ENCODE data around the gene MEGF9.

The MEGF9 gene

DNA sequence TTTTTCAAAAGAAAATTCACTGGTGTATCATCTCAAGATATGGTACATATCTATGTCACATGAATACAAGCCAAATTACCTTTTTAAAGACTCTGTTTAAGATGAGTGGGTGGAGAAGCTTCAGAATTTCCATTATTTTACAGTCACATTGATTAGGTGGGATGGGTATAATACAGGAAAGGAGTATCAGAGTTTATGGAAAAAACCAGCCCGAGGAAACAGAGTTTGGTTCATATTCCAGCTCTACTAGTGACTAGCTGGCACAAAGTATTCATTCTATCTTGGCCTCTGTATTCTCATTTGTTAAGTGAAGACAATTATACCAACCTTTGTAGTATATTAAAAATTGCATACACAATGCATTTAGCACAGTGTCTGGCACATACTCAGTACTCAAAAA lies 87.8 kb downstream of the MEGF9 start:
- DNase-seq (ENCODE audit: low spot score) = no peak
- no peak for FAIRE-seq

DNA sequence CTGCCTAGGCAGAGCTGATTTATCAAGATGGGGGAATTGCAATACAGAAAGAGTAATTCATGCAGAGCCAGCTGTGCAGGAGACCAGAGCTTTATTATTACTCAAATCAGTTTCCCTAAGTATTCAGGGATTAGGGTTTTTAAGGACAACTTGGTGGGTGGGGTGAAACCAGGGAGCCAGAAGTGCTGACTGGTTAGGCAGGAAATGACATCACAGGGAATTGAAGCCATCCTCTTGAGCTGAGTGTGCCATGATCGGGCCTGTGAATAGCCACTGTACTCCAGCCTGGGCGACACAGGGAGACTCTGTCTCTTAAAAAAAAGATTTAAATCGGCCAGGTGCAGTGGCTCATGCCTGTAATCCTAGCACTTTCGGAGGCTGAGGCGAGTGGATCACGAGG lies 89.0 kb downstream of the MEGF9 start:
- no peak for DNase-seq (ENCODE audit: low spot score)
- no peak for FAIRE-seq

DNA sequence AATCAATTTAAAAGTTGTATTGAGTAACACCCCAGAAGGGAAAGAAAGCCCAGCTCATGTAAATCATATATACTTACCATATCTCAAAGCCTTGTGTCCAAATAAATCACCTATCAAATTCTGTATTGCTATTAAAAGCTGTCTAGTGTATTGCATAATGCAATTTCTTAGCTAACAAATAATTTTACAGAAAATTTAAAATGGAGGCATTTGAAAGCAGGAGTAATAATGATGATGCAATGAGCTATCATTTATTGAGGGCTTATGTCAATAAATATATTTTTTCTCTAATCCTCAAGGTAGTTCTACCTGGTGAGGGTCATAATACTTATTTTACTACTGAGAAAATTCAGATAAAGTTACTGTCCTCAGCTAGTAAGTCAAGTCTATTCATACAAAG lies 91.5 kb downstream of the MEGF9 start:
- DNase-seq (ENCODE audit: low spot score) (no peak), FAIRE-seq (no peak)

DNA sequence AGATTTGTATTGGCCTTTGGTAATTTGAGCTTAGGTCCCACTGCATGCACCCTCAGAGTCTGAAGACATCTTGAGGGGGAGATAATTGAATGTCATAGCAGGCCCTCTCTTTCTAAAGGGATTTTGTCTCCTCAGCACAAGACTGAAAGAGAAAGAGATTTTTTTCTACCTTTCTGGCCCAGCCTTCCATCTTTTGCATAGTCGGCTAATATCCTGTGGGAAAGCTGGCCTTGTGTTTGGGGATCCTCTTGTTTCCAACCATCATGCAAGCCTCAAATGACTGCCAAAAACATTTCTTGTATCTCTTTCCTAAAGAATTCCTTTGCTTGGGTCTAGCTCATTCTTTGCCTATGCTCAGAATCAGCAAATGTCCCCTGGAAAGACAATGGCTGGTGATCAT lies 92.3 kb downstream of the MEGF9 start:
- FAIRE-seq (no peak), DNase-seq (ENCODE audit: low spot score) (no peak)

DNA sequence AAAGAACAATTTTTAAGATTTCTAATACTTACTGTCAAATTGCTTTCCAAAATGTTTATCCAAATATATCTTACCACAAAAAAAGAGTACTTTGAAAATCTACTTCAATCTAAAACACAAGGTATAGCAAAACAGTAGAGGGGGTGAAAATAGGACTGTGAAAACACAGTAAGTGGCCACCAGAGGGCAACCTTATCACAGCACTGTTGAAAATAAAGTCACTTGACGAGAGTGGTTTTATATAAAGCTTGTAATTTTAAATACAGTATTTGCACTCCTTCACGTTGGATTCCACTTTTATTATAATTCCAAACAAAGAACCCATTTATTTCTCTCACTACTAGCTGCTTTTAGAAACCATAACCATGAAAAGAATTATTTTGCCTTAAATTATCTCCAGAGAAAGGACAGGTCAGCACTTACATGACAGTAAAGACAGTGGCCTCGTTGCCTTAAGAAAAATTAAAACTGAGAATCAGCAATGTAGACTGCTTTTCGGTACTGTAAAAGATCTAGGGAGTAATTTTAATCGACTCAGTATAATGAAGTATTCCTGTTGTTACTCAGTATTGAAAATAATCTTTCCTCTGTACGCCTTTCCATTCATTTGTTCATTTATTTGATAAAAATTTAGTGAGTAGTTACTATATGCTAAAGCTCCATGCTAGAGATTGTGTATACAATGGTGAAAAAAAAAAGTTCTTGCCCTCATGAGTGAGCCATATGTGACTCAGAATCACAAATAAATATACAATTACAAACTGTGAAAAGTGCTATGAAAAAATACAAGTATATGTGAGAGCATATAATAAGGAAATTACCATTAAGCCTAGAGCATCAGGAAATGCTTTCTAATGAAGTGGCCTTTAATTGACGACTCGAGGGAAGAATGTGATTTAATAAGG lies 94.3 kb downstream of the MEGF9 start:
- peak; percentile 54 for DNase-seq (ENCODE audit: low spot score)
- FAIRE-seq = peak; percentile 89

DNA sequence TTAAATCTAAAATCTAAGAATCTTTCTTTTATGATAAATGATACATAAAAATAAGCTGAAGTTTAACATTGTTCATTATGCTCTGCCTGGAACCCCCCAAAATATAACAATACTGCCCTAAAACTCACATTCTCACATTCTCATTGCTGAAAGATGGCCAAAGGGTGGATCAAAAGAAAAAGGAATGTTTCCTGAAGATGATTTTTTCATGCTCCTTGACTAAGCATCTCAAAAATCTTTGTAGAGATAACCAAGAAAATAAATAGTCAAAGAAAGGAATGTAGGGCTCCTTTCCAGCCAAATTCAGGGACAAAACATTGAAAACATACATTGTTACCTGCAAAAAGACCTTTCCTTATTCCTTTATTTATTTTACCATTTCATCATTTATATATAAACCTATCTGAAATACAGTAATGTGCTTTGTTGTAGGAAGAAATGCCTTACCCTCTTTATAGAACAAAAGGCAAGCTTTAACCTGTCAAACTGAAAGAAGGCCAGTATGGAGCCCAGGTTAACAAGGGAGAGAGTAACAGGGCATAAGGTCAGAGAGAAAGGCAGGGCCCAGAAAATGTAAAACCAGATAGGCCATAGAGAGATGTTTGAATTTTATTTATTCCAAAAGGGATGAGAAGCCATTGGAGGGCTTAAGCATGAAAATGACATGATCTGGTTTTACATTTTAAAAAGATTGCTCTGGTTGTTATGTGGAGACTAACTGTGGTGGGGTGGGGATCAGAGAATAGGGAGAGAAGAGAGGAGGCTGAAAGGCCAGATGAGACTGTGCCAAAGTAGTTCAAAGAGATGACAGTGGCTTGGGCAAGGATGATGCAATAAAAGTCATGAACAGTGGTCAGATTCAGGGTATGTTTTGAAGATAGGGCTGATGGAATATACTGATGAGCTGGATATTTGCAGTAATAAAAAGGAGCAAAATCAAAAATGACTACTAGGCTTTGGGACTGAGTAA lies 97.0 kb downstream of the MEGF9 start:
- no peak for DNase-seq (ENCODE audit: low spot score)
- no peak for FAIRE-seq

DNA sequence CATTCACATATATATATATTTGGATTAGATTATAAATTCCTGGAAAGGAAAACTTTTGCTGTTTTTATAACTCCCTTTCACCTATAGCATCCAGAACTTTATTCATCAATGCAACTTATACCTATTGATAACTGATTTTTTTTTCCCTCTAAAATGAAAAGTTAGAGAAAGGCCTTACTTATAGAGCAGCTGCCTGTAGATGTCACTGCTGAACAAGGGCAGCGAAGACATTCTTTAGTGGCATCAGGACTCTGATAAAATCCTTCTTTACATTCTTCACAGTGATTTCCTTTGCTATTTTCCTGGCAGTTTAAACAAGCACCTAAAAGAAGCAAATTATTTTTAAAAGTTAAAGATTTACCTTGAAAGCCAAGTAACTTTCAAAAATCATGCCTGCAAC lies 102.1 kb downstream of the MEGF9 start:
- no peak for FAIRE-seq

DNA sequence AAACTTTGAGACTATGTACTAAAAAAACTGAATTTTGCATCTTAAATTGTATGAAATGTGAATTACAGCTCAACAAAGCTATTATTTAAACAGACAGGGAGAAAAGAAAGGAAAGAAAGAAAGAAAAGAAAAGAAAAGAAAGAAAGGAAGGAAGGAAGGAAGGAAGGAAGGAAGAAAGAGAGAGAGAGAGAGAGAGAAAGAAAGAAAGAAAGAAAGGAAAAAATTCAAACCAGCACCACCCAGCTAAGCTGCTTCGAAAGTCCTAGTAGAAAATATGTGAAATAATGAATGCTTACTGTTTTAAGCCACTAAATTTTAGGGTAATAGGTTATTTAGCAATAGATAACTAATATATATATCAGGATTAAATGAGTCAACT lies 102.6 kb downstream of the MEGF9 start:
- no peak for FAIRE-seq
- DNase-seq (ENCODE audit: low spot score) = no peak

More for the DNA sequence above, 102.1 kb downstream of the MEGF9 start:
- no peak for DNase-seq (ENCODE audit: low spot score)

DNA sequence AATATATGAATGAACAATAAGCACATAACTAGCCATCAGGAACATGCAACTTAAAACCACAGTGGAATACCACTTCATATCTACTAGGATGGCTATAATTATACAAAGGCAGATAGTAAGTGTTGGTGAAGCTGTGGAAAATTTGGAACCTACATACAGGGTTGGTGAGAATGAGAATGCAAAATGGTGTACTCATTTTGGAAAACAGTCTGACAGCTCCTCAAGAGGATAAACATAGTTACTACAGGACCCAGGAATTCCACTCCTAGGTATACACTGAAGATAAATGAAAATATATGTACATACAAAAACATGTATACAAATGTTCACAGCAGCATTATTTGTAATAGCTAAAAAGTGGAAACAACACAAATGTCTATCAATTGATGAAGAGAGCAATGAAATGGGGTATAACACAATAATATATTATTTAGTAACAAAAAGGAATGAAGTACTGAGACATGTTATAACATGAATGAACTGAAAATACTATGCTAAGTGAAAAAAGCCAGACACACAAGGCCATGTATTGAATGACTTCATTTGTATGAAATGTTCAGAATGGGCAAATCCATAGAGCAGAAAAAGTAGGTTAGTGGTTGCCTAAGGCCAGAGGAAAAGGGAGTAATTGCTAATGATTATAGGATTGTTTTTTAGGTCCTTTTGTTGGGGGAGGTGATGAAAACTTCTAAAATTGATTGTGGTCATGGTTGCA lies 103.1 kb downstream of the MEGF9 start:
- DNase-seq (ENCODE audit: low spot score) = no peak
- no peak for FAIRE-seq

DNA sequence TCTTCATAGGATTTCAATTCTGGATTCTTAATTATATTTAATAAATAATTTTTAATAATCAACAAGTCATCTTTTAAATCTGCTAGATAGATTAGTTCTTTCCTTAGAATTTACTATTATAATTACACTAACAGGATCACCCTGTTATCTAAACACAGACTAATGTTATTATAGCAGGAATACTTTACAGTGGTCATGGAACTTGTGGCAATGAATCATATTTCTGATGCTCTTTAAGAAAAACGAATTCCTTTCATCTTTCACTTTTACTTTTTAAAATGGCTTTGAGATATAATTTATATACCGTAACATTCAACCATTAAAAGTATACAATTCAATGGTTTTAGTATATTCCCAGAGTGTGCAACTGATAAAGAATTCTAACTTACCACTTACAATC lies 104.6 kb downstream of the MEGF9 start:
- DNase-seq (ENCODE audit: low spot score) (no peak), FAIRE-seq (no peak)

DNA sequence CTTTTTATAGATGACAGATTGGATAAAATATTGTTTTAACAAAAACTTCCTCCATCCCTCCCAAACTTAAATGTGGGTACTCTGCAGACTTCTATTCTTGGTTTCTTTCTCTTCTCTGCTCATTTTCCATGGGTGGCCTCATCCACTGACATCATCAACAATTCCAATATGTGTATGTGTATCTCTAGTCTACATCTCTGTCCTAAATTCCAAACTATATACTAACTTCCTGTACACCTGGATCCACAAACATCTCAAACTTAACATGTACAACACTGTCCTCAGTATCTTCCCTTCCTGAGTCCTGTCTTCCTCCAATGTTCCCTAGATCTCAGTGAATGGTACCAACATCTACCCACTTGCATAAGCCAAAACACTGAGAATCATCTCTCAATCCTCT lies 105.8 kb downstream of the MEGF9 start:
- DNase-seq (ENCODE audit: low spot score) (no peak), FAIRE-seq (no peak)

DNA sequence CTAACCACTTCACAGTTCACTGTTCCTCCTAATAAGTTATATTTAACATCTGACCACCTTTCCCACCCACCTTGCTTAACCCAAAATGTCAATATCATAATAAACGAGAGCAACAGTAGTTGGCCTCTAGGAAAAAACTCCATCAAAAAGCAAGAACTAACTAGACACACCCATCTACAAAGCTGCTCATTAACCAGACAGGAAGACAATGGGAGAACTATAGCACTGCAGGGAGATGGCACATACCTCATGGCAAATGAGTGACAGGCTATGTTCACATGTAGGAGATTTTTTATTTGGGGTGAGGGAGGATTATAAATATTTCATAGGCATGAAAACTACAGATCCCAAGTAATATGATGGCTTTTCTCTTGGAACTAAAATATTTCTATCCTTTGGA lies 110.7 kb downstream of the MEGF9 start:
- DNase-seq (ENCODE audit: low spot score) = no peak
- FAIRE-seq = no peak

DNA sequence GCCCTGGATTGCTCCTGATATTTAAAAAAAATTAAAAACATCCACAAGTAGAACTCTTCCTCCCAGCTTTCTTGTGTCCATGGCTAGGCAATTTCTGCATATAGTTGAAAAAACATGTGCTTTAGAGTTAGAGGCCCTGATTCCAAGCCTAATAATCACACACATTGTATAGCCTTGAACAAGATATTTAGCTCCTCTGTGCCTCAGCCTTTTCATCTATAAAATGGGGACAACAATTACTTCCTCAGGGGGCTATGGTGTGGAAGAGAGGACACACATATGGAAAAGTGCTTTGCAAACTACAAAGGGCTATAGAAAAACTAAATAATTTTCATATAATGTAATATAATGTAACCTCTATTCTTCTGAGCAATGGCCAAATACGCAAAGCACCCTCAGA lies 111.3 kb downstream of the MEGF9 start:
- DNase-seq (ENCODE audit: low spot score) = no peak
- no peak for FAIRE-seq

DNA sequence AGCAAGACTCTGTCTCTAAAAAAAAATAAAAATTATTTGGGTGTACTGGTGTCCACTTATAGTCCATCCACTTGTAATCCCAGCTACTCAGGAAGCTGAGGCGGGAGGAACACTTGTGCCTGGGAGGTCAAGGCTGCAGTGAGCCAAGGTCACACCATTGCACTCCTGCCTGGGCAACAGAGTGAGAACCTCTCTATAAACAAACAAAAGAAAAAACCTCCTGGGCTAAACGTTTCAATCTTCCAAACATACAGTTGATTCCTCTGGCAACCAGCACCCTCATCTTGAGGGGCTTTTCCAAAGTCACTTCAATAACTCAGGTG lies 120.4 kb downstream of the MEGF9 start:
- FAIRE-seq = no peak
- no peak for DNase-seq (ENCODE audit: low spot score)

DNA sequence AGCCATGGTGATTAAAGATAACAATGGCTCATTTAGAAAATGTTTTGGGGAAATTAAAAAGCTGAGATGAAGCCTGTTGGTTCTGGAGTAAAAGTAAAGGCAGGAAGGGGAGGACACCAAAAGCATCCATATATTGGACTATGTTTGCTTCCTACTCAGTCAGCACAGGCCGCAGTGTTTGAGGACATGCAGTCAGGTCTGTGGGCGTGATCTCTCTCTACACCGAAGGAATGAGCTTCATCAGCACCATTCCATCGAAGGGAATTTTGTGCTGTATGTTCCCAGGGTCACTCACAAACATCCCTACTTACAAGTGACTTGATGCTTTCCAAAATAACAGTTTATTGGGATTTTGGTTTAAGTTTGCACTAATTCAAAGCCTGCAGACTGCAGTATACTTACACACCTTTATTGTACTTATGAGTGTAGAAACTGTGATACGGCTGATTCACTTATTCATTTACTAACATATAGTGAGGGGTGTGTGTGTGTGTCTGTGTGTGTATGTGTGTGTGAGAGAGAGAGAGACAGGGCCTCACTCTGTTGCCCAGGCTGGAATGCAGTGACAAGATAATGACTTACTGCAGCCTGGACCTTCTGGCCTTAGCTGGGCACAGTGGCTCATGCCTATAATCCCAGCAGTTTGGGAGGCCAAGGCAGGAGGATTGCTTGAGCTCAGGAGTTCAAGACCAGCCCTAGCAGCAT lies 120.9 kb downstream of the MEGF9 start:
- DNase-seq (ENCODE audit: low spot score) (no peak), FAIRE-seq (no peak)

DNA sequence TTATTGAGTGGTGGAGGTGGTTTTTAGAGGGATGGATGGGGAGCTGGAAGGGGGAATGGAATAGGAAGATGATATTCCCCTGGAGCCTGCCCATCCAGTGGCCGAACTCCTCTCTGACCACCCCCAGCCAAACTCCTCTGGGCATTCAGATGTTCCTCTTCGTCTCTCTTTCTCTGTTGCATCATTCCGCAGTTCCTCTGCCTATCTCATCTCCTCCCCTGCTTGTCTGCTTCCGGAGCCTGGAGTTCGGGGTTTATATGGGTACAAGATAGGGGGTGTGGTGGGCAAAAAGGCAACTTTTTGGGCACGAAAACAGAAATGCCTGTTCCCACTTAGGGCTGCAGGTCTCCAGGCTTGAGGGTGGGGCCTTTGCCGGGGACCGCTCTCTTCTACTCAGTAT lies 122.1 kb downstream of the MEGF9 start:
- DNase-seq (ENCODE audit: low spot score) (no peak), FAIRE-seq (no peak)

DNA sequence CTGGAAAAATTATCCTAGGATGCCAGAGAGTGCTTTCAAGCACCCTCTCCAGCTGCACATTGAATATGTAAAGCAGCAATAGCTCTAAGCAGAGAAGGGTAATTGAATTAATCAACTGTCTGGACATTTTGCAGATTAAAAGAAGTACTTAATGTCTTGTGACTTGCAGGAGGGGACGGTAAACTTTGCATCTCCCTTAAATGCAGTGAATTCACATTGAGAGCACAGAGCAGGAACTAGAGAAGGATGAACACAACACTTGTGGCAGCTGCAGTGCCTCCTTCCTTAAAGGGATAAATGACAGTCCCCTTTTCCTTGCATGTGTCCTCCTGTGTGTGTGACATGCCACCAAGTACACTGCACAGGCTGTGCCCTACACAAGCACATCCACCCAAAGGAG lies 126.9 kb downstream of the MEGF9 start:
- no peak for DNase-seq (ENCODE audit: low spot score)
- FAIRE-seq = no peak

DNA sequence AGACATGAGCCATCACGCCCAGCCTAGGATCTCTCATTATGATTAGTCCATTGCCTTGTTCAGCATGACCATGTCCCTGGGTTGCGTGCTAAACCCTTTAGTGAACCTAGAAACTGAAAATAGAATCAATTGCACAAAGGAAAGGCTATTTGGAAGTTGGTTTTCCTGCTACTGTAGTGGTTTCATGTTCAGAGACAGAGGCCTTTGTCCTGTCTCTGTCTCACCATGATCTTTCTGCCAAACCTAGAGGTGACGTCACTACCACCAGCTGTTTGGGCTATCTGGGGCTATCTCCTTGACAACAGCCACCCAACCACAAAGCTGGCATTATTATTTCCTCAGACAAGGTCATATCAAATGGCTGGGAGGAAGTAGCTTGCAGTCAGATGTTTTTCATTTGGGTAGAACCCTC lies 130.3 kb downstream of the MEGF9 start:
- FAIRE-seq = peak; percentile 32
- DNase-seq (ENCODE audit: low spot score) = peak; percentile 87

DNA sequence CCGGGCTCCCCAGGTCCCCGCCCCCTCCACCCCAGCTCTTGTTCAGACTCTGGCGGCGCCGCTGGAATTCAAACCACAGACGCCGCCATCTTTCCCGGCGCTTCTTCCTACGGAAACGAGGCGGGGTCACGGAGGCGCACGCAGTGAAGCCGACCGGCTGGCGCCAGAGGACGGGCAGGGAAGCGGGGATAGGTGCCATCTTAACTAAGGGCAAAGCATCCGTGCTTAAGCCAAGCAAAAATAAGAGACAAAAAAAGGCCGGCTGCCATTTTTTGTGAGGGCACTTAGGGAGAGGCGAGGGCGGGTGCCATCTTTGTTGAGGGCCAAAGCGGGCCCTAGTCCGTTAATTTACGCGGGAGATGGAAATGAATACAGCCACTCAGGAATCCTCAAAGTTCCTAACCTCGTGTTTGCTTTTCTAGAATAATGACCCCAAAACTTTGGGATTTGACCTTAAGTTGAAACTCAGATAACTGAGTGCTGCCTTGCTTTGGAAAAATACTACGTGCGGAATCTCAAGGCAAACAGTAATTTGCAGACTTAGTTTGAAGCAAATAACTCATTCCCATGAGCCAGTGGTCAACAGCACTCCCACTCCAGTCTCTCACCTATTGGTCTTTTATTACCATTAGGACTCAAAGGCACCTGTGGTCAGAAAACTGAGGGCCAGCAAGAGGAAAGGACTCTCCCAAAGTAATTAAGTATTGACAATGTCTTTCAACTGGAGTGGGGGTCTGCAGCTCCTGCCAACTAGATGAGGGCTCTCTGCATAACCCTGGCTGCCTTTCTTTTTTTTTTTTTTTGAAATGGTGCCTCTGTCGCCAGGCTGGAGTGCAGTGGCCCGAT lies 134.0 kb downstream of the MEGF9 start, which contains the start of gene CDK5RAP2:
Gene CDK5RAP2, minus strand, starts transcription at position 117 of the 846 bp plus-strand sequence. CDS start 189 bp downstream, outside the sequence.
- peak; percentile 84 for FAIRE-seq

More for the DNA sequence above, 134.0 kb downstream of the MEGF9 start, which contains the start of gene CDK5RAP2:
- DNase-seq (ENCODE audit: low spot score) = peak; percentile 95
